HG02759 (cell line): ENCODE results near the gene RFC4.

ENCODE experiments used
- ATAC-seq: cut with Tn5 transposase; IDR thresholded peaks from one replicate; pipeline ENCODE4 v1.9.1; 2021; ENCODE audit warnings: mild to moderate bottlenecking, moderate library complexity; ENCODE audit not compliant: unreplicated experiment

Gene RFC4

DNA sequence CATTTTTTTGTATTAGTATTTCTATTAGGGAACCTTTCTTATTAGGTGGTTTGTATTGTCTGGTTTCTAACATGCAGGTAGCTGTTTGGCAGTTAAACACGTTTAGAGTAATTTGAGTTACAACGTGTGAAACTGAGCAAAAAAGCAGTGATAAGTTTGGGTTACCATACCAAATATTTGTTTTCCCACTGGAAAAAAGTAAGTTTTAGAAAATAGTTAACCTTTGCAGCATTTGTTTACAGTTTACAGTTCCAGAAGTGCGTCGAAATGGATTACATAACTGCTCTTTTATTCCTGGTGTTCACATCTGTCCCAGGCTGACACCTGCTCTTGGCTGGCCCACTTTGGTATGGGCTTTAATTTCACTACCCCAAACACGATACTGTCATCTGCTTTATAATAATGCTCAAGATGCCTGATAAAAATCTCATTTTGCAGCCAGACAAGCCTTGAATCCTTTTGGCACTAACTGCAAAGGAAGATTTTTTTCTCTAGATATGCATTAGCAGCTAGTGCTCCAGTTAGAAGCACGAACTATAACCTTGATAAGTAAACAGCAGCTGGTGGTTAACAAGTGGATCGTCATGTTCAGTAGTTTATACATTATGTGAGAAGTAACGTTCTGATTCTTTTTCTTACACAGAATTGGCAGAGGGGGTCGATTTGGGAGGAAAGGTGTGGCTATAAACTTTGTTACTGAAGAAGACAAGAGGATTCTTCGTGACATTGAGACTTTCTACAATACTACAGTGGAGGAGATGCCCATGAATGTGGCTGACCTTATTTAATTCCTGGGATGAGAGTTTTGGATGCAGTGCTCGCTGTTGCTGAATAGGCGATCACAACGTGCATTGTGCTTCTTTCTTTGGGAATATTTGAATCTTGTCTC, 17.6 kb downstream of the RFC4 start:
- no peak for ATAC-seq

DNA sequence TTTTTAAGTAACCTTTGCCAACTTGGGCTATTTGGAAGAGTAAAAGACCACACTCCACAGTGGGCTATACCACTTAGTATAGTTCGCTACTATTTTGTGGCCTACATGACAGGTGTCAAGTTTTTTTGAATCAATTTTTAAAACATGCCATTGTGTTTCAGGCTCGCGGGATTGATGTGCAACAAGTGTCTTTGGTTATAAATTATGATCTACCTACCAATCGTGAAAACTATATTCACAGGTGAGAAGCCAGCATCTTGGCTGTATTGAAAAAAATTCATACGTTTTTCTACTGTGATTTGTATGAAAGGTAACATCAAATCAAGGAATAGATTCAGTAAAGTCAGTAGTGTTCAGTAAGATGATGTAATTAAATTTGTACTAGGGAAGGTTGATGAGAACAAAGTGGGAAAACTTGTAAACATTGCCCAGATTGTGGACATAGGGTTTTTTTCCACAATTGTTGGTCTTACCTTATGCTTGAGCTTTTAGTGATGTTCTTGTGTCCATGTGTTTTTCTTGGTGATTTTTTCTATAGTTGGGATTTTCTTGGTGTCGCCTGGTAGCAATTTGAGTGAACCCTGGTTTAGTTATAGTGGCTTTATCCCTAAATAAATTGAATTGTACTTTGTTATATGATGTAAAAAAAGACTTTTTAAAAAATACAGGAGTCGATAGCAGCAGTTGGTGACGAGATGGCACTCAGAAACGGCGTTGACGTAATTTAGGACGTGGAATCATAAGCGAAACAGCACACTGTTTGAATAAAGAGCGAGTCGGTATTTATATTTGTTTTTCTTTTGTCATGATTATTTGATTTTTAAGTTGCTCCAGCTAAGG, 18.4 kb downstream of the RFC4 start:
- no peak for ATAC-seq

DNA sequence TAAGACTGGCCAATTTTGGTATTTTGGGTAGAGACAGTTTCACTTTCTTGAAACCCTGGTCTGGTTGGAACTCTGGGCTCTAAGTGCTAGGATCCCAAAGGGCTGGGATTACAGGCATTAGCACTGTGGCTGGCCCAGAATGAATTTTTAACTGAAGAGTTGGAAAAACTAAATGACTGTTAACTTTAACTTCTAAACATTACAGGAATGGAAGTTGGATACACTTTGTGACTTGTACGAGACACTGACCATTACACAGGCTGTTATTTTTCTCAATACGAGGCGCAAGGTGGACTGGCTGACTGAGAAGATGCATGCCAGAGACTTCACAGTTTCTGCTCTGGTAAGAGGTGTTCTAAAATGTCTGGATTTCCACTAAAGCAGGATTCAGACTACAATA, 19.4 kb downstream of the RFC4 start:
- no peak for ATAC-seq

DNA sequence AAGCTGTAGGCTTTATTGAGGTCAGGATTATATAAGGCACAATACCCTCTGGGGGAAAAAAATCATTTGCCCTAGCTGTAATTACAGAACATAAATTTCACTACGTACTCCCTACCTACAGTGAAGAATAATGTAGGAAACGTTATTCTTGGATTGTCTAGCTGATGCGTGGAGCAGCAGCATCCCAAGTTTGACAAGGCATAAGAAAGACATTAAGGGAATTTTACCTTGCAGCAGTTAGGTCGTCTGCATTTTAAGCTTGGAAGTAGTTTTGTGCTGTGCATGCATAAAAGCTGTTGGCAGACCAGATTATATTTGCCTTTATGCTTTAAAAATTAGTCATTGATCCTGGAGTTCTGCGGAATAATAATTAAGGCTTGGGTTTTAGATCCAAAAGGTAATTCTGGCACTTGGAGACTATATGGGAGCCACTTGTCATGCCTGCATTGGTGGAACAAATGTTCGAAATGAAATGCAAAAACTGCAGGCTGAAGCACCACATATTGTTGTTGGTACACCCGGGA, 20.7 kb downstream of the RFC4 start:
- ATAC-seq = no peak

DNA sequence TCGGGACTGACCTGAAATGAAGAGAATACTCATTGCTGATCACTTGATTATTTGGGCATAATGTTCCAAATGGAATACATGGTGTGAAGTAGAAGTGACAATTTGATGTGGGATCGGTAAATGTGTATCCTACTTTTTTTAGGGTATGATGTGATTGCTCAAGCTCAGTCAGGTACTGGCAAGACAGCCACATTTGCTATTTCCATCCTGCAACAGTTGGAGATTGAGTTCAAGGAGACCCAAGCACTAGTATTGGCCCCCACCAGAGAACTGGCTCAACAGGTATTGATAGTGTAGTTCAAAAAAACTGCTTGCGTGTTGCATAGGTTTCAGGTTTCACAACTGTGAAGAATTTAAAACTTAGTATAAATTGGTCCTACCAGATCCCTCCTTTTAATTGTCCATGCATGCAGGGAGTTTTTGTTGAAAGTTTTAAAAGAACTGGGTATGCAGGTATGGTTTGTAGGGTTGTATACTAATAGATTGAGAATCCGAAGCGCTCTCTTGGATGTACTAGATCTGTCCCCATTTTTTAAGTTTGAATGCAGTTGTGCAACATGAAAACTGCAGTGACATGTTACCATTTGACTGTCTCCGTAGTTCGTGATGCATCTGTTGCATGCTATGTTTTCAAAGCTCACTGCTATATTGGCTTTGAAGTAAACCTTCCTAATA, 21.3 kb downstream of the RFC4 start:
- ATAC-seq = no peak

DNA sequence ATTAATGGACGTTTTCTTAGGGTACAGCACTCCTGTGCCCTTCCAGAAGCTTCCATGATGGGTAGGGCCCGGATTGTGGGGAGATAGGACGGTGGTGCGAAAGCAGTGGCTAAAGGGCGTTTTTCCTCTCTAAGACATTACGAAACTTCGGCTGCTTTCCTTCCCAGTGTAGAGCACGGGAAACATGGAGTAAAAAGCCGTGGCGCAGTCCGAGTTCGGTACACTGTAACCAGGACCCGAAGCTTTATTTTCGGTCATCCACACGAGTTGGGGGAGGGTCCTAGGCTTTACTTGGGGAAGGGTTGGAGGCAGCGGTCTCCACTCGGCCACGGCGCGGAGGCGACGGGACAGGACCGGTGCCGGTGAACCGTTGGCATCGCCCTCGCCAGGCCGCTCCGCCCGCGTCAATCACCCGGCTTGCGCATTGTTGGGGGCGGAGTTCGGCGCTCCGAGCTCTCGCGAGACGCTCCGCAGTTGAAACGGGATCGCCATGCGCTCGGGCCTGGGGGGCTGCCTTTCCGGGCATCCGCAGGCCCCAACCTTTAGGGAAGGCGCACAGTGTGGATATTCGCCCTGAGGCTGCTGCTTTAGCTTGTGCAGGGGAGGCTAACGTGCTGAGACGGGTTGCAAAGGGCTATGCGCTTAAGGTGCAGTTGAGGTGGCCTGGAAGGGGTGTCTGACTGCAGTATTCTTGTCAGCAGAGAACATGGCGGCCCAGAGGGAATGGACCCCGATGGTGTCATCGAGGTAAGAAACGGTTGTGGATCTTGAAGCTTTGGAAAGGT, 22.4 kb downstream of the RFC4 start:
- ATAC-seq = peak; percentile 69

DNA sequence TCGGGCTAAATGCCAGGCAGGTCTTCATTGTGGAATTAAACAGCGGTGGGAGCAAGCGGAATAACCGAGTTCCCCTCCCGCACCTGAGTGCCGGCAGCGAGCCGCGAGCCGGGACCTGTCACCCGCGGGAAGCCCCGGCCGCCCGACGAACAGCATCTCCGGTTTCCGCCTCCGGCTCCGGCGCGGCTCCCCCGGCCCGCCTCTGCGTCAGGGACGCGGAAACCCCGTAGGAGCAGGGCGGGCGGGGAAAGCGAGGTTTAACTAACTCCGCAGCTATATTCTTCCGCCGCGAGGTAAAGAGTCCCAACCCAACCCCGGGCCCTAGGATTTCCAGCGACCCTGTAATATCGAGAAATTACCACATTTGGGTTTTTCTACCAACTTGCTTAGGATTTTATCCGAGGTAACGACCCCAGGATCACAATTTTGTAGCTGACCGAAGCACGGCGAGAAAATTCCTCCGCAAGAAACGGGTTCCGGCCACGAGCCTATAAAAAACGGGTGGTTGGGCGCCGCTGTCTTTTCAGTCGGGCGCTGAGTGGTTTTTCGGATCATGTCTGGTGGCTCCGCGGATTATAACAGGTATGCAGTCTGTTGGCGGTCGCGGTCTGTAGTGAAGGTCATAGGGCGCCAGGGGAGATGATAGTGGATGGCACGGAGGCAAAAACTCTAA, 23.1 kb downstream of the RFC4 start, which contains the start of gene EIF4A2:
EIF4A2 (plus strand) TSS at position 520 of the 673 bp plus-strand sequence; CDS start at position 554, 34 bp downstream.
- peak; percentile 74 for ATAC-seq

DNA sequence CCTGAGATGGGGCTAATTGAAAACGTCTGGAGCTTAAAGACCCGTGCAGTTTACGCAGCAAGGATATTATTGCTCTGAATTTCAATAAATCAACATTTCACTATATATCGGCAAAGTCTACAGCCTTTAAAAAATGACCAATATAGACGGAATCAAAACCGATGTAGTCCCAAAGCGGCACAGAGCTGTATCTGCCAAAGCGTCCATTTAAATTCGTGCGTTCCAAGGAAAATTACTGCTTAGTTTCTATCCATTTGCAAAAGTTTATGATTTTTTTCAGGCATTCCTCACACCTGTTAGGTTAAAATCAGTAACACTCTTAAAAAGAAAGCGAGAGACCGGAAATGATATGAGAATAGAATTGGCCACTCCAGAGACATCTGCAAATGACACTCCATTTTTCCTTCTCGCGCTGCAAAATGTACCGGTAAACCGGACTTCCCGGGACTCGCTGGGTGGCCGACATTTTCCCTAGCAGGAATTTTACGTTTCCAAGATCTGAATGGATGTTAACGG, 23.7 kb downstream of the RFC4 start:
- ATAC-seq = peak; percentile 20

DNA sequence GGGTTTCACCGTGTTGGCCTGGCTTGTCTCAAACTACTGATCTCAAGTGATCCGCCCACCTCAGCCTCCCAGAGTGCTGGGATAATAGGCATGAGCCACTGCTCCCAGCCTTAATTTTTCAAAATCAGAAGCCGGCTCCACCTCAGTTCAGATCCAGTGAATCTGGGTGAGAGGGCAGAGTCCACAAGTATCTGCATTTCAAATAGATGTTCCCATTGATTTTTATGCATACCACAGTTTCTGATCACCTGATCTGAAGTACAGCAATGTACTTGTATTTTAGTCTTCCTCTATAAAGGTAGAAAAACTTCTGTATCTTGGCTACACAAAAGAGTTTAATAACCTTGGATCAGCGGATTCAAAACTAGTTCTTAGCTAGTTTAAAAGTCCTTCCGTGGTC, 27.1 kb downstream of the RFC4 start:
- ATAC-seq = no peak

DNA sequence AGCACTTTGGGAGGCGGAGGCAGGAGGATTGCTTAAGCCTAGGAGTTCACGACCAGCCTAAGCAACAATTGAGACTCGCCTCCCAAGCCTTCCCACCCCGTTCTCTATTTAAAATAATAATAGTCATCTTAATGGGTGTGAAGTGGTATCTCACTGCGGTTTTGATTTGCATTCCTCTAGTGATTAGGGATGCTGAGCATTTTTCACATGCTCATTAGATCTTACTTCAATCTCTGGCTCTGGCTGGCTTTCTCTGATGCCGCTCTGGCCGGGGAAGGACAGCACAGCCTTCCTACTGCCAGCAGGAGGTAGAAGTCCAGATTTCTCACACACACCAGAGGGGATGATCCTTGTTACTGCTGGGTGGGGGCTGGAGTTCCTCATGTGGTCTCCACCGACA, 30.3 kb downstream of the RFC4 start:
- no peak for ATAC-seq

DNA sequence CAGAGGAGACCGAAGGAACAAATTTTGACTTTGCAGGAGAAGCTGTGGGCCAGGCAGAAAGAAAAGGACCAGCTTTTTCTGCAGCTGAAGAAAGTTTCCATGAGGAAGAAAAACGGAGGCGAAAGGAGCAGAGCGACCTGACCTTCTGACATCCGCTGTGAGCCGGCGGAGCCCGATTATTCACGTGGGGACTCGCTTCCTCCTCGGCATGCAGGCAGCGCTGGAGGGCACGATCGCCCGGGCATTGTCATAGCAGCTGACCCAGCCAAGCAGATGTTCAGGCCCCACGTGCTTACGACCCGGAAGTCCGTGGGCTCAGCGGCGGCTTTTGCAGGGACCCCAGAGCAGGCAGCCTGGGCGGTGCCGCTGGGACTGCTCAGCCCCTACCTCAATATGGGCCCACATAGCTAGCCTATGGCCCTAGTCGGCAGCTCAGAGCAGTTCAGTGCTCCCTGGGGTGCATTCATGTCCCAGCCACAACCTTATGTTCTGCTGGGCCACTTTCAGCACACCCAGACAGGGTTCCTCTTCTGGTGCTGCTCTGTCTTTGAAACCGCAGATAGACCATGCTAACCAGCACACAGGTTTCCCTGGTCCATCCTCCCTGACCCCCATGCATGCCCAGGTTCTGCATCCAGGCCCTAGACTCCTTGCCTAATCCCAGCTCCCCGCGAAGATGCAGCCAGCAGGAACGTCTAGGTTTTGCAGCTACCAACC, 33.4 kb downstream of the RFC4 start:
- ATAC-seq = peak; percentile 93

DNA sequence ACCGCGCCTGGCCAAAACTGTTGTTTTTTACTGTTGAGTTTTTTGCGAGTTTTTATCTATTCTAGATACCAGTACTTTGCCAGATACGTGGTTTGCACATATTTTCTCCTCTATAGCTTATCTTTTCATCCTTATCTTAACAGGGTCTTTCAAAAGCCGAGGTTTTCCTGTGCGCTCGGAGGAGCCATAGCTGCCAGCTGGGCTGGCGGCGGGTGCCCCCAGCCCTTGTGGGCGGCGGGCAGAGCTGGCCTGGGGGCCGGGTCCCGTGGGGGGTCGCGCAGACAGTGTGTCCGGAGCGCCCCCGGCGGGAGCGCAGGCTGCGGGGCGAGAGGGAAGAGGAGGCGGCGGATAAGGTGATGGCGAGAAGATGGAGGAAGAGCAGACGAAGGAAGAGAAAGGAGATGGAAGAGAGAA, 34.0 kb downstream of the RFC4 start:
- peak; percentile 29 for ATAC-seq

DNA sequence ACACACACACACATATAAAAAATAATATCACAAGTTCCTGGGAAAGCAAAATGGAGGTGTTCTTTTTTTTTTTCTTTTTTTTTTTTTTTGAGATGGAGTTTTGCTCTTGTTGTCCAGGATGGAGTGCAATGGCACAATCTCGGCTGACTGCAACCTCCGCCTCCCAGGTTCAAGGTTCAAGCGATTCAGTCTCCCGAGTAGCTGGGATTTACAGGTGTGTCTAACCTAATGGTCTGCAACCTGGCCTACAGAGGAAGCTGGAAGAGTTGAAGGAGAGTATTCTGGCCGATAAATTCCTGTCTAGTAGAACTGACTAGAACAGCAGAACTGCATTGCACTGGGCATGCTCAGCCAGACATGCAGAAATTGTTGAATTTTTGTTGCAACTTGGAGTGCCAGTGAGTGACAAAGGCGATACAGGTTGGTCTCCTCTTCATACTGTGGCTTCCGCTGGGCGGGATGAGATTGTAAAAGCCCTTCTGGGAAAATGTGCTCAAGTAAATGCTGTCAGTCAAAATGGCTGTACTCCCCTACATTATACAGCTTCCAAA, 45.3 kb downstream of the RFC4 start:
- ATAC-seq = no peak

DNA sequence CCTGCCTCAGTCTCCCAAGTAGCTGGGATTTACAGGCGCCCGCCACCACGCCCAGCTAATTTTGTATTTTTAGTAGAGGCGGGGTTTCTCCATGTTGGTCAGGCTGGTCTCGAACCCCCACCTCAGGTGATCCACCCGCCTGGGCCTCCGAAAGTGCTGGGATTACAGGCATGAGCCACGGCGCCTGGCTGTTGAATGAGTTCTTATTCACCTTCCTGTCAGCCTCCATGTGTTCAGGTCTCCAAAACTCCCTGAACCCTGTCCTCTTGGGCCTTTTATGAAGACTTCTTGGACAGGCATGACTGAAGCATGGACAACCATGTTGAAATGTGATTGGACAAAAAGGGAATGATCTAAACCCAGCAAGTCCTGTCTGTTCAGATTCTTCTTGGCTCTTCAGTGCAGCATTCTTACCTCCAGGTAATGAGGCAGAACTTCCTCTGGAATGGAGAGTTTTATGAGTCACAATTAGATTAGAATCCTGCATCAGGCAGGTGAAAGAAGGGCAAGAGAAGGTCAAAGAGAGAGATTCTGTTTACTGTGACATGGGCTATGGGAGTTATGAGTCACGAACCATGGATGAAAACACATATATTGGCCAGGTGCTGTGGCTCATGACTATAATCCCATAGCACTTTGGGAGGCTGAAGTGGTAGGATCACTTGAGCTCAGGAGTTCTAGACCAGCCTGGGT, 46.0 kb downstream of the RFC4 start:
- ATAC-seq = no peak

DNA sequence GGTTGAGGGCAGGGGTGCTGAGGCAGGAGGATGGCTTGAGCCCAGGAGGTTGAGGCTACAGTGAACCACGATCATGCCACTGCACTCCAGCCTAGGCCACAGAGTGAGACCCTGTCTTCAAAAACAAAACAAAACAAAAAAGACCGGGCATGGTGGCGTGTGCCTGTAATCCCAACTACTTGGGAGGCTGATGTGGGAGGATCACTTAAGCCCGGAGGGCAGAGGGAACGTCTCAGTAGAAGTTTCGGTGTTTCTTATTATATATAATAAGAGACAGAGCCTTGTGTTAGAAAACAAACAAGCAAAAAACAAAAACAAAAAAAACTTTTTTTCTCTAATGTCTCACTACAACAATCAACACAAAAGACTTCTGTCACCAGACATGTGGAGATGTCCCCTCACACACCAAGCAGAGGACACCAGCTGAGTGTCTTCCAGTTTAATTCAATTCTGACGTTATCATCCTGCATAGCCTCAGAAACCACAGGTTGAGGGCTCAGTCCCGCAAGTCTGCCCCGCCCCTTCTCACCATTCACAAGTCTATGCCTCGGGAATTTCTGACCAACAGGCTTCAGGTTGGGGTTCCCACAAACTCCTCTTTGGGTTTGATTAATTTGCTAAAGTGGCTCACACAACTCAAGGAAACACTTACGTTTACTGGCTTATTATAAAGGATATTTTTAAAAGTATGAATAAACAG, 46.9 kb downstream of the RFC4 start:
- no peak for ATAC-seq

DNA sequence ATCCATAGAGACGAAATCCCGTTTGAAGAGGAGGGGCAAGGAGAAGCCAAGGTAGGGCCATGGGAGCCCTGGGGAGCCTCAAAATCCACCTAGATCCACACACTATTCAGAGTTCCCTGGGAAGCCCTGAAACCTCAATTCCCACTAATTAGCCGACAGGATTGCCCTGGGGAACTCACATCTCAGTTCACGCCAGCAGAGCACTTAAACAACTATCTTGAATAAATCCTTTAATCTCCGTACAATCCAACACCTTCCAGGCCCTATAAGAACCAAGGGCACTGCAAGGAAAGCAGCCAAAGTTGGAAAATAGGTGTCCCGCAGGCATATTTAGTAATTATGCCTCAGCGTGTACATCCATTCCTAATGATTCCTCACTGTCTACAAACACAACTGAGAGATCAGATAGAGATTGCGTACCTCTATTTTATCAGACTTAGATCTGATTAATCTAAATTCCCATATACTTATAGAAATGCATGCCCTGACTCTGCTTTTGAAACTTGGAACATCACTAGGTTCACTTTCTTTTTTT, 48.5 kb downstream of the RFC4 start:
- no peak for ATAC-seq

DNA sequence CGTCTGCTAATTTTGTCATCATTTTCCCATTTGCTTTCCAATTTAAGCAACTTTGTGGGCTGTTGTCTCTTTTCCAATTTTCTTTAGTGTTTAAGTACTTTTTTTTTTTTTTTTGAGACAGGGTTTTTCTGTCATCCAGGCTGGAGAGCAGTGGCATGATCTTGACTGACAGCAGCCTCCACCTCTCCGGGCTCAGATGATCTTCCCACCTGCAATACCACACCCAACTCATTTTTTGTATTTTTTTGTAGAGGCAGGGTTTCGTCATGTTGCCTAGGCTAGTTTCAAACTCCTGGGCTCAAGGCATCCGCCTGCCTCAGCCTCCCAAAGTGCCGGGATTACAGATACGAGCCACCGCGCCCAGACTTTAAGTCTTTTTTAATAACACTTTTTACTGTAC, 49.1 kb downstream of the RFC4 start:
- no peak for ATAC-seq
